HG03460 (cell line): ENCODE results near the gene TMEM183A.

Experiments used
- ATAC-seq: cut with Tn5 transposase; IDR thresholded peaks from one replicate; pipeline ENCODE4 v1.9.1; 2021; ENCODE audit not compliant: unreplicated experiment

The TMEM183A gene

GRCh38 chr1:203063287-203063686 lies 56.1 kb downstream of the TMEM183A start:
- ATAC-seq, result no peak

GRCh38 chr1:203065191-203065590 lies 58.0 kb downstream of the TMEM183A start:
- no peak for ATAC-seq

- ATAC-seq, result no peak
Measured at GRCh38 chr1:203065986-203066385, 58.8 kb downstream of the TMEM183A start.

- no peak for ATAC-seq
Measured at GRCh38 chr1:203066965-203067364, 59.8 kb downstream of the TMEM183A start.

GRCh38 chr1:203069030-203069747 lies 62.0 kb downstream of the TMEM183A start:
- no peak for ATAC-seq

- ATAC-seq, result no peak
Measured at GRCh38 chr1:203072002-203072602, 64.9 kb downstream of the TMEM183A start.

GRCh38 chr1:203072911-203073310 lies 65.7 kb downstream of the TMEM183A start:
- no peak for ATAC-seq

- ATAC-seq, result no peak
Measured at GRCh38 chr1:203073469-203073868, 66.3 kb downstream of the TMEM183A start.
